ENCODE measurements around the gene CEP131. TPM values are rescaled to one million over a fixed set of nuclear protein-coding genes. Genes with fewer than 3 reads are reported as not detected.

The CEP131 gene
- total and polyA plus RNA-seq, 7 donors = 1.8 to 11.6 (median 5.0) TPM

- Histone ChIP-seq H3K36me3 (peaks cover 16 to 71% (median 29%) of the 10 kb centered on the region in 4 donors), H3K4me1 (peaks cover 0 to 2% (median 1%) of the 10 kb centered on the region in 4 donors), H3K4me3 (no peak overlapping the region), H3K9me3 (no peaks in the 10 kb centered on the region), H3K27ac (no peak overlapping the region), H3K27me3 (no peaks in the 10 kb centered on the region)
- DNase-seq = no peak
- TF ChIP-seq CTCF (IDR thresholded peaks at IDR 0.05) (no peak), POLR2A (IDR thresholded peaks at IDR 0.05) (no peak), POLR2AphosphoS5 (IDR thresholded peaks at IDR 0.05) (no peak), EP300 (IDR thresholded peaks at IDR 0.05) (no peak)
- 81 to 89% methylated on average over 31 of the region's 31 CpGs for WGBS, 2 donors
- intact Hi-C loops (cut with DNase I) = no loop called here
Observed at GRCh38 chr17:81231121-81231645, 8.4 kb upstream of the CEP131 start.

GRCh38 chr17:81230043-81230820 is 7.5 kb upstream of the CEP131 start:
- intact Hi-C loops (cut with DNase I) = no loop called here
- no peak overlapping the region for H3K4me3 ChIP-seq
- H3K9me3 ChIP-seq = no peaks in the 10 kb centered on the region
- H3K4me1 ChIP-seq = no peaks in the 10 kb centered on the region
- TF ChIP-seq POLR2AphosphoS5 (IDR thresholded peaks at IDR 0.05) (no peak), POLR2A (IDR thresholded peaks at IDR 0.05) (no peak), CTCF (IDR thresholded peaks at IDR 0.05) (no peak), EP300 (IDR thresholded peaks at IDR 0.05) (no peak)
- no peaks in the 10 kb centered on the region for H3K27me3 ChIP-seq
- H3K36me3 ChIP-seq = peaks cover 16 to 64% (median 29%) of the 10 kb centered on the region in 4 donors
- no peak overlapping the region for H3K27ac ChIP-seq
- DNase-seq = no peak
- 91% methylated on average over 26 of the region's 26 CpGs for WGBS, 2 donors

- peaks cover 16 to 64% (median 29%) of the 10 kb centered on the region in 4 donors for H3K36me3 ChIP-seq
- DNase-seq = no peak
- 94 to 95% methylated on average over 14 of the region's 14 CpGs for WGBS, 2 donors
- H3K4me3 ChIP-seq = no peak overlapping the region
- intact Hi-C loops (cut with DNase I) = loop anchor here (10.0 kb wide), 1 partner anchor 195 kb away; the partner anchor contains the start of gene BAIAP2
- H3K27ac ChIP-seq = no peak overlapping the region
- H3K27me3 ChIP-seq = no peaks in the 10 kb centered on the region
- no peaks in the 10 kb centered on the region for H3K4me1 ChIP-seq
- TF ChIP-seq CTCF (IDR thresholded peaks at IDR 0.05) = no peak
- TF ChIP-seq POLR2A (IDR thresholded peaks at IDR 0.05) = no peak
- TF ChIP-seq POLR2AphosphoS5 (IDR thresholded peaks at IDR 0.05) = no peak
- no peak for TF ChIP-seq EP300 (IDR thresholded peaks at IDR 0.05)
- no peaks in the 10 kb centered on the region for H3K9me3 ChIP-seq
Observed at GRCh38 chr17:81229666-81229920, 6.8 kb upstream of the CEP131 start.

GRCh38 chr17:81228834-81229665 is 6.3 kb upstream of the CEP131 start:
- H3K4me3 ChIP-seq = no peak overlapping the region
- no peak for TF ChIP-seq POLR2A (IDR thresholded peaks at IDR 0.05)
- no peak for TF ChIP-seq POLR2AphosphoS5 (IDR thresholded peaks at IDR 0.05)
- TF ChIP-seq CTCF (IDR thresholded peaks at IDR 0.05) = no peak
- TF ChIP-seq EP300 (IDR thresholded peaks at IDR 0.05) = no peak
- no peaks in the 10 kb centered on the region for H3K27me3 ChIP-seq
- H3K9me3 ChIP-seq = no peaks in the 10 kb centered on the region
- WGBS, 2 donors = 89 to 92% methylated on average over 32 of the region's 32 CpGs
- no peak overlapping the region for H3K27ac ChIP-seq
- intact Hi-C loops (cut with DNase I) = loop anchor here (10.0 kb wide), 1 partner anchor 194 kb away; the partner anchor contains the start of gene BAIAP2
- no peak for DNase-seq
- peaks cover 16 to 58% (median 29%) of the 10 kb centered on the region in 4 donors for H3K36me3 ChIP-seq
- H3K4me1 ChIP-seq = peaks cover 0 to under 1% (median 0%) of the 10 kb centered on the region in 4 donors

Measured in sigmoid colon (tissue), 7 donors.